DND-41 (cell line): ENCODE measurements around the gene MASP1.

Experiments
- ATAC-seq: fragments of 200-7000 bp; cut with Tn5 transposase; 3 replicates; pipeline ENCODE4 v1.9.1; 2021; ENCODE audit warnings: low read depth; ENCODE audit not compliant: insufficient read depth
- DNase-seq: peaks from one replicate; pipeline ENCODE4 v3.0.0-alpha.2; 2020
- H2AFZ ChIP-seq: 2 replicates; pipeline ENCODE4 v1.6.0; 2012; ENCODE audit warnings: low read depth, low read length
- H3K27ac ChIP-seq: 2 replicates; pipeline ENCODE4 v1.5.1; 2012; ENCODE audit warnings: low read length, inconsistent platforms
- H3K27me3 ChIP-seq: fragments of 200-600 bp; sonication (generic); 2 replicates; pipeline ENCODE4 v1.6.0; 2012; ENCODE audit warnings: low read length, mild to moderate bottlenecking, inconsistent platforms; ENCODE audit not compliant: insufficient read depth, poor library complexity
- H3K36me3 ChIP-seq: 2 replicates; pipeline ENCODE4 v1.5.1; 2012; ENCODE audit warnings: low read length, inconsistent platforms; ENCODE audit not compliant: insufficient read depth
- H3K4me1 ChIP-seq: 2 replicates; pipeline ENCODE4 v1.5.1; 2012; ENCODE audit warnings: mild to moderate bottlenecking, low read length; ENCODE audit not compliant: insufficient read depth
- H3K4me2 ChIP-seq: 2 replicates; pipeline ENCODE4 v1.6.0; 2012; ENCODE audit warnings: mild to moderate bottlenecking, moderate library complexity, low read length, inconsistent platforms; ENCODE audit not compliant: insufficient read depth
- H3K4me3 ChIP-seq, 2 experiments: fragments of 200-600 bp in 1 of 2; shearing (Covaris generic) in 1 of 2; 2 replicates each; pipeline ENCODE4 v1.5.1; 2012 to 2016; ENCODE audit warnings: inconsistent platforms in 2 of 2, low read length in 2 of 2, mild to moderate bottlenecking in 2 of 2, low read depth in 1 of 2, moderate library complexity in 1 of 2
- H3K79me2 ChIP-seq: 2 replicates; pipeline ENCODE4 v1.6.0; 2012; ENCODE audit warnings: low read length, inconsistent platforms; ENCODE audit not compliant: insufficient read depth
- H3K9ac ChIP-seq: 2 replicates; pipeline ENCODE4 v1.6.0; 2012; ENCODE audit warnings: low read depth, mild to moderate bottlenecking, inconsistent platforms, low read length, moderate library complexity
- H3K9me3 ChIP-seq: 2 replicates; pipeline ENCODE4 v1.5.1; 2012; ENCODE audit warnings: low read length, moderate library complexity, mild to moderate bottlenecking, inconsistent platforms; ENCODE audit not compliant: insufficient read depth, severe bottlenecking
- H4K20me1 ChIP-seq: 2 replicates; pipeline ENCODE4 v1.6.0; 2012; ENCODE audit warnings: low read length; ENCODE audit not compliant: insufficient read depth
- CTCF ChIP-seq: IDR thresholded peaks from 2 replicates; pipeline ENCODE4 v1.5.1; 2012; ENCODE audit warnings: borderline replicate concordance, low read length, moderate library complexity, mild to moderate bottlenecking; ENCODE audit not compliant: poor library complexity, severe bottlenecking; ENCODE audit errors: extremely low read depth
- EZH2 ChIP-seq: IDR thresholded peaks from 3 replicates; pipeline ENCODE4 v1.6.1; 2012; ENCODE audit warnings: borderline replicate concordance, low read depth, mild to moderate bottlenecking, moderate library complexity, low read length, inconsistent platforms; ENCODE audit not compliant: severe bottlenecking

Gene MASP1

GRCh38 chr3:187196573-187197334, 94.8 kb downstream of the MASP1 start:
- H2AFZ ChIP-seq: no peak overlapping the region
- H3K79me2 ChIP-seq: no peaks in the 10 kb centered on the region
- H3K9me3 ChIP-seq: no peaks in the 10 kb centered on the region
- DNase-seq (no peak), ATAC-seq (no peak)
- no peaks in the 10 kb centered on the region for H3K4me1 ChIP-seq
- no peaks in the 10 kb centered on the region for H3K27me3 ChIP-seq
- H3K4me3 ChIP-seq: no peak overlapping the region
- no peaks in the 10 kb centered on the region for H4K20me1 ChIP-seq
- no peak overlapping the region for H3K9ac ChIP-seq
- no peak overlapping the region for H3K4me2 ChIP-seq
- no peak overlapping the region for H3K27ac ChIP-seq
- no peaks in the 10 kb centered on the region for H3K36me3 ChIP-seq
- TF ChIP-seq EZH2 (no peak), CTCF (no peak)

- TF ChIP-seq EZH2 (no peak), CTCF (no peak)
- no peaks in the 10 kb centered on the region for H3K79me2 ChIP-seq
- no peak overlapping the region for H3K9ac ChIP-seq
- ATAC-seq (no peak), DNase-seq (no peak)
- H3K36me3 ChIP-seq: no peaks in the 10 kb centered on the region
- no peaks in the 10 kb centered on the region for H3K4me1 ChIP-seq
- H3K4me2 ChIP-seq: no peak overlapping the region
- no peak overlapping the region for H2AFZ ChIP-seq
- no peaks in the 10 kb centered on the region for H3K27me3 ChIP-seq
- no peak overlapping the region for H3K4me3 ChIP-seq
- no peaks in the 10 kb centered on the region for H4K20me1 ChIP-seq
- no peaks in the 10 kb centered on the region for H3K9me3 ChIP-seq
- H3K27ac ChIP-seq: no peak overlapping the region
These were observed 98.4 kb downstream of the MASP1 start for GRCh38 chr3:187193181-187193580.

GRCh38 chr3:187191271-187191670, 100.3 kb downstream of the MASP1 start:
- Histone ChIP-seq H3K36me3 (no peaks in the 10 kb centered on the region), H3K9ac (no peak overlapping the region), H3K4me3 (no peak overlapping the region), H3K79me2 (no peaks in the 10 kb centered on the region), H3K4me1 (no peaks in the 10 kb centered on the region), H3K4me2 (no peak overlapping the region), H4K20me1 (no peaks in the 10 kb centered on the region), H3K9me3 (no peaks in the 10 kb centered on the region), H3K27me3 (peaks cover 3% of the 10 kb centered on the region), H3K27ac (no peak overlapping the region), H2AFZ (no peak overlapping the region)
- TF ChIP-seq CTCF: no peak
- TF ChIP-seq EZH2: no peak
- no peak for ATAC-seq
- no peak for DNase-seq

- Histone ChIP-seq H3K27ac (no peak overlapping the region), H3K4me1 (no peaks in the 10 kb centered on the region), H3K9me3 (no peaks in the 10 kb centered on the region), H4K20me1 (no peaks in the 10 kb centered on the region), H3K4me2 (no peak overlapping the region), H2AFZ (no peak overlapping the region), H3K4me3 (no peak overlapping the region), H3K36me3 (no peaks in the 10 kb centered on the region), H3K79me2 (no peaks in the 10 kb centered on the region), H3K9ac (no peak overlapping the region), H3K27me3 (peaks cover 3% of the 10 kb centered on the region)
- ATAC-seq (no peak), DNase-seq (no peak)
- TF ChIP-seq EZH2 (no peak), CTCF (no peak)
These were observed 102.6 kb downstream of the MASP1 start for GRCh38 chr3:187188931-187189330.
